GM18873 (cell line): ENCODE results near the gene ACYP2.

Experiments
- ATAC-seq: cut with Tn5 transposase; IDR thresholded peaks from one replicate; pipeline ENCODE4 v1.9.1; 2021; ENCODE audit warnings: mild to moderate bottlenecking, moderate library complexity, moderate number of reproducible peaks; ENCODE audit not compliant: unreplicated experiment, low FRiP score

Gene ACYP2

DNA sequence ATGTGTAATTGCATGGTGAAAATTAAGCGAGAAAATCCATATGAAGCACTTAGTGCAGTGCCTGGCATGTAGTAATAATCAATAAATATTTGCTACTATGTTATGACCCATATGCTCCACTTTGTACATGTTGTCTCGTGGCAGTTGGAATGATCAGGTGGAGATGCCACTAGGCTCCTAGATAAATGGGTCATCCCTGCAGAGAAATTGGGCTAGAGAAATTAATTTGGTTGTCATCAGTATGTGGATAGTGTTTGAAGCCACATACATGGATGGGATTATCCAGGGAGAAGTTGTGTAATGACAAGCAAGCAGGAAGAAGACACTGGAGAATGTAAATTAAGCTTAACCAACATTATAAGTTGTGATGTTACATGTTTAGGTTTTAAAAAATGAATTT lies 33.0 kb downstream of the ACYP2 start:
- ATAC-seq, result no peak

DNA sequence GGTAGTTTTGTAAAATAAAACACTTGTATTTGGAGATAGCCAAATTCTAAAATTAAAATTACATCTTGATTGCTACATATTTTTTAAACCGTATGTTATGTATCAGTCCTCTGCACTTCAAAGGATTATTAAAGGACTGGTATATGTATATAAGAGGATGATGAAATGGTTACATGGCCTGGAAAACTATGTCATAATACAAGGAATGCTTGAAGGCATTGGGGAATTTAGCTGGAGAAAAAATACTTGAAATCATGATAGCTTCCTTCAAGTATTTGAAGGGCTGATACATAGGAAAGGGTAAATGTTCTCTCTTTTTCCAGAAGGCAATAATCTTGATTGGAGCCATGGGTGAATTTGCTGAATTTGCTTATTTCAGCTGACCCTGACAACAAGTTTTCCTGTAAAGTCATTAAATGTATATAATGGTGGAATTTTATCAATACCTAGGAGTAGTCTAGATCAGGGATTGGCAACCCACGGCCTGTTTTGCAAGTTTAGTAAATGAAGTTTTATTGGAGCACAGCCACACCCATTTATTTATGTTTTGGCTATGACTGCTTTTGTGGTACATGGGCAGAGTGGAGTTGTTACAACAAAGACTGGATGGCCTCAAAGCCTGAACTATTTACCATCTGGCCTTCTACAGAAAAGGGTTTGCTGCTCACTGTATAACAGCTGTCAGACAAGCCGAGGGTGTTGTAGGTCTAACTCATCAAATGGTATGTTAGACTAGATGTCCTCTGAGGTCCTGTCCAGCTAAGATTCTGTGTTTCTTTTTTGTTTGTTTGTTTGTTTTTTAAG lies 34.4 kb downstream of the ACYP2 start:
- ATAC-seq, result no peak

DNA sequence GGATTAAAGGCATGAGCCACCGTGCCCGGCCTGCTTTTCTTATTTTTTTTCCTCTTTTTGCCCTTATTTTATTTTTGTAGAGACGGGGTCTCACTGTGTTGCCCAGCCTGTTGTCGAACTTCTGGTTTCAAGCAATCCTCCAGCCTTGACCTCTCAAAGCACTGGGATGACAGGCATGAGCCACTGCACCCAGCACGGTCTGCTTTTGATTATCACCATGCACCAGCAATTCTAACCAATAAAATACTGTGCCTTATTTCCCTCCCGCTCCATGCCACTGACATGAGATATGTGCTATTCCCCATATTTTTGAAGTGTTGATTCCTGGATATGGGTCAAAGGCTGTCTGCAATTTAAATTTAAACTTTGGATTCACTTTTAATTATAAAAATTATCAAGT lies 42.9 kb downstream of the ACYP2 start:
- no peak for ATAC-seq

DNA sequence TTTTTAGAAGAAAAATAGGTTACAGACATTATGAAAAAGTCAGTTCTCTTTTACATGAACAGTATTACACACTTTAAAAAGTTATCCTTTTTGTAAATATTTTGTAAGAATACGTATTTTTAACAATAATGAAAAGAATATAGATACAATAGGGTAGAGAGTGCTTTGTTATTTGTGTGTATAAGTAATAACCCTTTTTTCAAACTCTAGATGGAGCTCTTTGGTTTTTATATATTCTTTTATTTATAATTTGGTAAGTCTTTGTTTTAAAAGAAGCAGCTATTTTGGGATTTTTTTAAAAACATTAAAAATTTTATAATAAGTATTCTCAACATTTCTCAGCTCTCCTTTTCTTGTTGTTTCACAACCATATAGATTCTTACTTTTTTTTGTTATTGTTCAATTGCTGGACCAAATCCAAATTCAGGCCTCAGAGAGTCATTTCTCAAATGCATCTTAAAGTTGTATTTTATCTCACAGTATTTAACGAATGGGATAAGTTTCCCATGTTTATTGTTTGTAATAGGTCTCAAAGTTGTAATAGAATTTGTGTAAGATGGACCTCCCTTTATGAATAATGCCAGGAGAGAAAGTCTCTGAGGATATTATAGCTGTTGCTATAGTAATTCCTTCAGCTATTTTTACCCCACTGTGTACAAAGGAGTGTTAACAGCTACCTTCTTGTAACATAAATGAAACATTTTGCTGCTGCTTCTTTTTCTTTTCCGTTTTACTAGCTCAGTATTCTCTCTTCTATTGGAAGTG lies 46.4 kb downstream of the ACYP2 start:
- no peak for ATAC-seq

DNA sequence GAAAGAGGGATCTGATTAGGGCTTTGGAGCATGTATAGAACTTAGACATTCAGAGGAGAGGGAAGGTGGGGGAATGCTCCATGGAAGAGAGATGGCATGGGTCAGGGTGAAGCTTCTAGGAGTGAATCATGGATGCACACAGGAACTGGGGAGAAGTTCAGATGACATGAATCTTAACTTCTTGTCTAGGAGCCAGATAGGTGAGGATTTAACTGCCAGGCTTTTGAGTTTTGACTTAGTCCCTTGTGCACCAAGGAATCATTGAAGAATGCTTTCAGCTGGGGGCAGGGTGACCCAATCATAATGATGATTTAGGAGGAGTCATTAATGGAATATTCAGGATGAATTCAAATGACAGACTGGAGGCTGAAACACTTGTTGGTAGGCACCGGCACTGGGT lies 48.7 kb downstream of the ACYP2 start:
- no peak for ATAC-seq

DNA sequence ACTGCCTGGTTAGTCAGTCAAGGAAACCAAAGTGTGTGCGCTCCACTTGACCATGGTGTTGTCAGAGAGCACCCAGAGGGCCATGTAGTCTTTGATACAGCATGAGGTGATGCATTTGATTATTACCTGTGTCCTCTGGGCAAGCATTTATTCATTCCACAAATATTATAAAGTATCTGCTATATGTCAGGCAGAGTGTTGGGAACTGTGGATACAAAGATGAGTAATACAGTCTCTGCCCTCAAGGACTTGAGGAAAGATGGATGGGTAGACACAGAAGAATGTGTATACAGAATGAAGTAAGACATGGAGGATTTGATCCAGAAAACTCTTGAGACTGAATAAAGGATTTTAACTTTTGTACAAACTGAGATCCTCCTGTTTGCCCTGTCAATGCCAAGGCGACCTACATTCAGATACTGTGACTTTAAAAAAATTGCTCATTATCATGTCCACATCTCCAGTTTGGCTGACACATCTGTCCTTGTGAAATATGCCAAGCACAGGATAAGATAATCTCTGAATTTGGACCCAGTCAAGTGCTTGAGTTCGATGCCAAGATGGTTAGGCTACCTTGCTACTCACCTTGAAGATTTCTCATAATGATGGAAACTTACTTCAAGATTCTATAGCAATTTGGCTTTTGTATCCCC lies 50.8 kb downstream of the ACYP2 start:
- no peak for ATAC-seq

DNA sequence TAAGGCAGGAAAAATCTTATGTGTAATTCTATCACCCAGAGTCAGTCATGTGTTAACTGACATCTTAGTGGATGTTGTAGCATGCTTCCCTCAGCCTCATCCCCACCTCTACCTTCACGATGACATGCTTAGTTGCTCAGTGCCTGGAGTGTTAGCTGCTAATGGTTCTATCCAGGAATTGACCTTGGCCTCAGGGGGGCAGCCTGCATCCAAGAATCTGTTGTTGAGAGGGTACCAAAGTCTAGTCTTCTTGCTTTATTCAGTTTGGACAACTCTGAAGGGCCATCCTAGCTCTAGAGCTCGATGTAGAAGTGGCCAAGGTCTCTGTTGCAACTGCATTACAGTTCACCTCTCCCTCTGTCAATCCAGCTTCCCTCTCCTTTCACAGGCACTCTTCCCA lies 61.2 kb downstream of the ACYP2 start:
- no peak for ATAC-seq

DNA sequence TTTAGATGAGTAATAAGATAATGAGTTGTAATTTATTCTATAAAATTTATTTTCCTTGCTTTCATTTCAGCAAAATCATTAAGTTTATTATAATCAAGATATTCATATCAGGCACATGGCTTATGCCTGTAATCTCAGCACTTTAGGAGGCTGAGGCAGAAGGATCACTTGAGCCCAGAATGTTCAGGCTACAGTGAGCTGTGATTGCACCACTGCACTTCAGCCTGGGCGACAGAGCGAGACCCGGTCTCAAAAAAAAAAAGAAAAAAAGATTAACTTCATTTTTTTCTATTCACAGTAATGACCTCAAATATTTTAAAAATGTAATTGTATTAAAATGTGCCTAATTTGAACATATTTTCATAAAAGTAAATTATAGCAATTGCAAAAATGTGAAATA lies 67.9 kb downstream of the ACYP2 start:
- no peak for ATAC-seq

DNA sequence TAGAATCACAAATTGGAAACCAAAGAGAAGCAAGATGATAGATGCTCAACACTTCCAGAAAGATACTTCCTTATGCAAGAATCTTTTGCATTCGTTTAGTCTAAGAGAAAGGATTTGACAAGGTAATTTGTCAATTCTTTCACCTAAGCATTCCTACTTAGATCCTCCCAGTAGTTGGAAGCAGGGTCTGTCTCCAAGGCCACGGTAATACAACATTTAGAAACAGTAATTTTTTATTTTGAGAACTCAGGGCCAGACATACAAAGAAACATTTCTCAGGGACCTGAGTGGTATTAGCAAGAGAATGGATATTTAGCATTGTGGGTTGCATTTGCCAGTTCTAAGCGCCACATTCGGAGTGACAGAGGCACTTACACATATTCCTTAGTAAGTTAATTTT lies 68.6 kb downstream of the ACYP2 start:
- no peak for ATAC-seq

DNA sequence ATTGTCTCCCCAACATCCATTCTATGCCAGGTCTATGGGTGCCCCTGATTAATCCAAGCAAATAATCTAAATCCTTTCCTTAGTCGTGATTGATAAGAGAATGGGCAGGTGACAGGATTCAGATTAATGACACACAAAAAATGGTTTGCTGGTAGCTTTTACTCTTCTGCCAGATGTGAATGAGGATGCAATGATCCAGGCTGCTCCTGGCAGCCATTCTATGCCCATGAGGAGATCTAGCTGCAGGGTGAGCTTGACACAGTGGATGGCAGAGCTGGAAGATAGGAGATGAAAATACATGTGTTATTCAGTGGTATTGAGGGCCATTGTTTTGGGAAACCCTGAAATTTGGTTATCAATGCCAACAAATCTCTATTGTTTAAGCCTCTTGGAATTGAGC lies 69.7 kb downstream of the ACYP2 start:
- no peak for ATAC-seq

DNA sequence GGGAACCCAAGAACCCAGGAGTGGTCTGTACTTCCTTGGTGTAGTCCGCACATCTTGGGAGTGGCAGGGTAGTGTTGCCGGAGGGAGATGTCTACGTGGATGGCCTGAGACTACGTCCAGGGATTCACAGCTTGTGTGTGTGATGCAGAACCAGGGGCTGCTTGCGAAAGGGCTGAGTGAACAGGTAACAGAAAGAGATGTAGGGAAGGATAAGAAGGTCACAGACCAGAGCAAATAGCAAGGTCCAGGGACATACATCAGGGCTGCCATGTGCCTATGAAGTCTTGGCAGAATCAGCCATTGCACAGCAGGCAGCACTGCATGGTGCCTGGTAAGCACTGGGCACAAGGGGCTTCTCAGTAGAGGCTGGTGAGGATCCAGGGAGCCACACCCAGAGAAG lies 71.9 kb downstream of the ACYP2 start:
- no peak for ATAC-seq

DNA sequence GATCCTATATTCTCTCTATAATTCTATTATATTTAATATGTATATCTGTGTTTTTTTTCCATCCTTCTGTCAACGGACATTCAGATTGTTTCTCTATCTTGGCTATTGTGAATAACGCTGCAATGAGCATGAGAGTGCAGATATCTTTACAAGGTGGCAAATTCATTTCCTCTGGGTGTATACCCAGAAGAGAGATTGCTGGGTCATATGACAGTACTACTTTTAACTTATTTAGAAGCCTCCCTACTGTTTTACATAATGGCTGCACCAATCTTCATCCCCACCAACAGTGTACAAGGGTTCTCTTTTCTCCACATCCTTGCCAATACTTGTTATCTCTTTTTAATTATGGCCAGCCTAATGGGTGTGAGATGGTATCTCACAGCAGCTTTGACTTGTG lies 74.1 kb downstream of the ACYP2 start:
- no peak for ATAC-seq

DNA sequence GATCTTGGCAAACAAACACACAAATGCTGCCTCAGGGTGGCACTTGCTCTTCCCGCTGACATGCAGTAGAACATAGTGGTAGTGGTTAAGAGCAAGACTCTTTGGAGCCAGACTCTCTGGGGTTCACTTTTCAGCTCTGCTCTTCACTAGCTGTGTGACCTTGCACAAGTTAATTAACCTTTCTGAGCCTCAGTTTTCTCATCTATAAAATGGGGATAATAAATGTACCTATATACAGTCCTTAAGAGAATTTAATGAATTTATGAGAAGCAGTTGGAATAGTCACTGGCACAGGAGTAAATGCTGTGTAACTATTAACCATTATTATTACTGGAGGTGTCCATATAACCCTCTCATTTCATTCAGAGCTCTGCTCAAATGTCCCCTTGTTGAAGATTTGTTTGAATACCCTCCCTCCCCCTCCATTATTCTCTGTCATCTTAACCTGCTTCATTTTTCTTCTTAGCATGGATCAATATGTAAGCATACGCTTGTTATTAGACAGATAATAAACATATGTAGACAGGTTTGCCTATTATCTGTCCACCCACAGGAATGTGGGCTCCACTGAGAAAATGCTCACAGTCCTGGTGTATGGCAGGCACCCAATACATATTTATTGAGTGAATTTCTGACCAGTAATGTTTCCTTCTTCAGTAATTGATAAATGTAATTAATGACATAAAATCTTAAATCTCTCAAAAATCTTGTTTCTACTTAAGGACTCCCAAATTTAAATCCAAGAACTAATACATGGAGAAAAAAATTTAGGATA lies 76.1 kb downstream of the ACYP2 start:
- ATAC-seq, result no peak

DNA sequence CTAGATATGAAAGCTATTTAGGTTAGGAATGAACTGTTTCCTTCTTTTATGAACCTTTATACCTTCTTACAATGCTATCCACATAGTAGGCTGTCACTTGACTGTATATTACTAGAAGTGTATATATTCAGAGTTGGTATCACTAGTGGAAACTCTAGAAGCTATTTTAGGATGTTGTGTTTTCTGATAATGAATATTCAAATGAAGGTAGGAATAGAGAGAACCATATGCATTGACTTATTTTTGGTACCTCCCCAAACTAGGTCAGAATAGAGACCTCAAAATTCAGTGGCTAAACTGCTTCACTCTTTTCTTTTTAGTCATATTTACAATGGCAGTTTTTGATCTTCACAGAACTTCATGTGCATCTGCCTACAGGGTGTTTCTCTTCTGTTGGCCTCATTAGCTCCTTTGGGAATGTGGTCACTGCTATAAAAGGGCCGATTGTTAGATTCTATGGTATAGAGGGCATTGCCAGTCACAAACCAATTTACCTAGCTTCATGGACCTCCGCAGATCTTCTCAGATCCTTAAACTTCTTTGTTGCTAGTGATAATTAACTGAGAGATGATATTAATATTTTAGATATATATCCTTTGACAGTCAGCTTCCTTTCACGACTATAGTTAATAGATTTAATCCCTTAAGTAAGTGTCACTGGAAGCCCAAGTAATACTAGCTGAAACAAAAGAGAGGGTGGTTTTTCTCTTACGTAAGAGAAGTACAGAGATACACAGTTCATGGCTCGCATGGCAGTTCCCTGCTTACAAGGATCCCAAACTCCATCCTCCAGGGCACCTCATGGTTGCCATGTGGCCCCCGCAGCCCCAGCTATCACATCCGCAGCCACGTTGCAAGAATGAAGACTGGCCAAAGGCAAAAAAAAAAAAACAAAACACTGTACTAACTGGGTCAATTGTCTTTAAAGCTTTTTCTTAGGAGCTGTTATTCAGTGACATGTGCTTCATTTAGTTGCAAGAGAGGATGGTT lies 79.6 kb downstream of the ACYP2 start:
- ATAC-seq, result peak; percentile 53

DNA sequence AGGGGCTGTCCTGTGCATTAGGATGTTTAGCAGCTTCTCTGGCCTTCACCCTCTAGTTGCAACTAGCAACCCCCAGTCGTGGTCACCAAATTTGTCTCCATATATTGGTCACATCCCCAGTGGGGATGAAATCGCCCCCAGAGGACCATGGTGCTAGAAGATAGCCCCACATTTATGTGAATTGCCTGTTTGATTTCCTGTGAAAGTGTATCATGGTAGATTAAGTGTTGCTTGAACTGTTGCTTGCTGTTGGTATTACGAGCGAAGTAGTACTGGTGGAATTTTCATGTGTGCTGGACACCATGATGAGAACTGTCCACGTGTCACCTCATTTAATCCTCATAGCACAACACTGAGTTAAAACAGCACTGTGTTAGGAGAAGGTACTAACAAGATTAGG lies 81.2 kb downstream of the ACYP2 start:
- ATAC-seq, result no peak

DNA sequence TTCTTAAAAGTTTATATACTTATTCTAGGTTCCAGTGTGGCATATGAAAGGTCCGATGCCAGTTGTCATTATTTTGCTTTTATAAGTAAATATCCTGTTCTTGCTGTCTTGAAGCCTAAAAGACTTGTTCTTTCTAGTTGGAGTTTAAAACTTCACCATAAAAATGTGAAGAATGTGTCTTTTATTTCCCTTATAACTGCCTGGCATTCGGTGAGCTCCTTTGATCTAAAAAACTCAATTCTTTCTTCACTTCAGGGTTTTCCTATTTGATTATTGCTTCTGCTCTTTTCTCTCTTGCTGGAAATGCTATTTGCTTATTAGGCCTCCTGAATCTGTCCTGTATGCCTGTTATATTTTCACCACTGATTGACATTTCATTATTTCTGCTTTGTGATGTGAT lies 89.1 kb downstream of the ACYP2 start:
- no peak for ATAC-seq

DNA sequence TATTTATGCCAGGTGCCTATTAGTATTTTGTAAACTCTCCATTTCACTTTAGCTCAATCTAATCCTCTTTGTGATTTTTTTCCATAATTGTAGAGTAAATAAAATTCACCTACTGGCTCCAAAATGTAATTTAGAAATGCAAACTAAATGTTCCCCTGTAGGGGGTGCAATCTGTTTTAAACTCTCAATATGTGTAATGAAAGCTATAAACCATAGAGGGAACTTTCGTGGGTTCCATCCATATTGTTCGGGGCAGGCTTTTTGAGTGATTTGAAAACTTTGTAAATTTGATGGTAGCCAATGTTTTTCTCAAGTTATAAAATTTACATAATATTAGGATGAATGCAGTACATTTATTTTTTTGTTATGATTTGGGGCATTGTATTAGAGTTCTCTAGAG lies 91.2 kb downstream of the ACYP2 start:
- ATAC-seq, result no peak

DNA sequence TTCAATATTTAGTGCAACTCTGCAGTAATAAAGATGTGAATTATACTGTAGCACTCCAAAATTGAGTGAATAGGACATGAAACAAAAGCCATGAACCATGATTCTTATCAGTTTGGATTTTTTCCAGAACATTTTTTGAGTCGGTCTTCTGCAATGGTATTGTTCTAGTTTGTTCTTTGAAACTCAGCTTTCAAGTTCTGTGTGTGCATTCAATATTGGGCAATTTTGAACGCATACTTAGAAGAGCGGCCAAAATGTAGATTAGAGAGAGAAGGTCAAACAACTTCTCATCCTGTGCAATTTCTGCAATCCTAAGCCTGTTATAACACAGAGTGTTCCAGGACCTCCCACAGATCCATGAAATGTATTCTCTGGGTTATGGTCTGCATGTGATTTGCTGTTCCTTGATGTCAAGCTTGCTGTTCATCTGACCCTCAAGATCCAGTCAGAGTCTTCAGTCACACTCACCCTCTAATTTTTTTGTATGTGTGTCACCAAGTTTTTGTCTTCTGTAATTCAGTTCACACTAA lies 92.3 kb downstream of the ACYP2 start:
- ATAC-seq, result no peak
